Gastrocnemius medialis (tissue), 4 donors: Measurements from ENCODE around the gene FAM3A. TPM values are rescaled to one million over a fixed set of nuclear protein-coding genes. Genes with fewer than 3 reads are reported as not detected.

Experiments used
- ATAC-seq, 2 donors: fragments of 150-250 bp; one replicate each; pipeline ENCODE4 v1.9.1; 2016
- DNase-seq, 2 donors: peaks; one replicate each; pipeline ENCODE4 v3.0.0-alpha.2; 2019
- H3K27ac ChIP-seq, 4 donors: fragments of 200-600 bp; sonication (generic); 1 replicate in 1 of 4; 2 replicates in 3 of 4; pipeline ENCODE4 v1.5.1; 2016 to 2018; ENCODE audit warnings: mild to moderate bottlenecking in 2 of 4, moderate library complexity in 1 of 4
- H3K27me3 ChIP-seq, 3 donors: fragments of 200-600 bp; sonication (generic) in 2 of 3; 1 replicate in 1 of 3; 2 replicates in 2 of 3; pipeline versions ENCODE4 v1.5.1 to v1.6.0; 2016 to 2019; ENCODE audit warnings: mild to moderate bottlenecking in 1 of 3, moderate library complexity in 1 of 3
- H3K36me3 ChIP-seq, 2 donors: fragments of 200-600 bp; sonication (generic) in 1 of 2; one replicate each; pipeline ENCODE4 v1.5.1; 2017 to 2018
- H3K4me1 ChIP-seq, 2 donors: fragments of 200-600 bp; sonication (generic) in 1 of 2; one replicate each; pipeline ENCODE4 v1.5.1; 2016 to 2017; ENCODE audit warnings: mild to moderate bottlenecking in 2 of 2
- H3K4me3 ChIP-seq, 4 donors: fragments of 200-600 bp; sonication (generic) in 3 of 4; 1 replicate in 1 of 4; 2 replicates in 3 of 4; pipeline ENCODE4 v1.5.1; 2016 to 2019; ENCODE audit warnings: mild to moderate bottlenecking in 2 of 4
- H3K9me3 ChIP-seq, 3 donors: fragments of 200-600 bp; sonication (generic) in 2 of 3; 1 replicate in 1 of 3; 2 replicates in 2 of 3; pipeline ENCODE4 v1.5.1; 2016 to 2019
- POLR2A ChIP-seq, 2 donors: fragments of 450-650 bp; IDR thresholded peaks; one replicate each; pipeline ENCODE4 v1.6.1; 2017; ENCODE audit warnings: antibody characterized with exemption in 2 of 2, mild to moderate bottlenecking in 2 of 2, moderate library complexity in 2 of 2
- in situ Hi-C, 4 donors: fragments of 200-750 bp; cut with MboI; loops; one replicate each; pipeline versions ENCODE4 v1.15.0 to v1.8.0; 2017; ENCODE audit warnings: low sequenced_read_pairs in 4 of 4
- intact Hi-C: fragments of 100-400 bp; cut with DNase I; formaldehyde crosslinking; loops from one replicate; pipeline ENCODE4 v1.15.1; 2023; ENCODE audit warnings: low total_unique reads
- total RNA-seq, 4 donors: library from RNA; depleted of rRNA; stranded (reverse); fragments of >200 nt; gene quantifications; one replicate each; pipeline versions ENCODE4 v1.1.0 to v1.2.3, GENCODE V29; 2016
- TF ChIP-seq, protein P1 (sequence below), 5 experiments: fragments of 450-650 bp in 3 of 5; fragments of 200-600 bp in 2 of 5; sonication (generic) in 2 of 5; IDR thresholded peaks in 4 of 5; conservative IDR thresholded peaks in 1 of 5; 1 replicate in 4 of 5; 2 replicates in 1 of 5; pipeline ENCODE4 v1.5.1; 2016 to 2019; ENCODE audit warnings: antibody characterized with exemption in 5 of 5, mild to moderate bottlenecking in 3 of 5, moderate library complexity in 3 of 5

FAM3A gene
- total RNA-seq, 4 donors from 2014 or later, result 28.3 to 44.5 (median 37.8) TPM

DNA sequence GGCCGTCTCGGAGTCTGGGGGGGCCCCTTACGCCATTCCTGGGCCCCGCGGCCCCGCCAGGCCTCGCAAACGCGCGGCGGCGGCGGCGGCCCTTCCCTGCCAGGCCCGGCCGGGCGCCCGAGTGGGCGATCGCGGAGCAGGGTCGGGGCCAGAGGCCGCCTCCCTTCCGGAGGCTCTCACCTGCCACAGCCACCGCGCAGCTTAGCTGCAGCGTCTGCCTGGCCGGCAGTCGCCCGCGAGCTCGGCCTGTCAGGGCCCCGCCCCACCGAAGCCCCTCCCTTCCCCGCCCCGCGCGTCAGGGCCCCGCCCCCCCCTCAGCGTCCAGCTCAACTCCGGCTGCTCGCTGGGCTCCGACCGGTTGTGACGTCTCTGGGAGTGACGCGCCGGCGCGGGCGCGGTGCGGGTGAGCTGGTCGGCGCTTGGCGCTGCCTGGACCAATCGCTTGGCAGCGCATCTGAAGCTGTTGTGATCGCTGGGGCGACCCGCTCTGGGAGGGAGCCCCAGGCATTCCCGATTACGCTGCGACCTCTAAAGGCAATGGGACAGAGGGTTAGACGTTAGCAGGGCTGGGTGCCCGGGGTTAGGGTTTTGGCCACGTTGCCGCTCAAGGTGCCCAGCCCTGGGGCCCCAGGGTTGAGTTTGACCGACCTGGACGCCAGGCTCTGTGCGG lies 25.5 kb downstream of the FAM3A start, which contains the start of gene SLC10A3:
TSS of gene SLC10A3 (minus strand) at position 216 of the 670 bp plus-strand sequence. CDS start 1,689 bp downstream, outside the sequence.
- no peaks in the 10 kb centered on the region for H3K9me3 ChIP-seq
- DNase-seq (peak; percentile 84 to 91), ATAC-seq (peak; percentile 79)
- H3K4me1 ChIP-seq, result peaks cover 2 to 13% of the 10 kb centered on the region in 2 donors
- H3K27ac ChIP-seq, result peak within 1 kb of the TSS; percentile 89 to 95 (median 92)
- H3K36me3 ChIP-seq, result no peaks in the 10 kb centered on the region
- TF ChIP-seq, protein P1, sequence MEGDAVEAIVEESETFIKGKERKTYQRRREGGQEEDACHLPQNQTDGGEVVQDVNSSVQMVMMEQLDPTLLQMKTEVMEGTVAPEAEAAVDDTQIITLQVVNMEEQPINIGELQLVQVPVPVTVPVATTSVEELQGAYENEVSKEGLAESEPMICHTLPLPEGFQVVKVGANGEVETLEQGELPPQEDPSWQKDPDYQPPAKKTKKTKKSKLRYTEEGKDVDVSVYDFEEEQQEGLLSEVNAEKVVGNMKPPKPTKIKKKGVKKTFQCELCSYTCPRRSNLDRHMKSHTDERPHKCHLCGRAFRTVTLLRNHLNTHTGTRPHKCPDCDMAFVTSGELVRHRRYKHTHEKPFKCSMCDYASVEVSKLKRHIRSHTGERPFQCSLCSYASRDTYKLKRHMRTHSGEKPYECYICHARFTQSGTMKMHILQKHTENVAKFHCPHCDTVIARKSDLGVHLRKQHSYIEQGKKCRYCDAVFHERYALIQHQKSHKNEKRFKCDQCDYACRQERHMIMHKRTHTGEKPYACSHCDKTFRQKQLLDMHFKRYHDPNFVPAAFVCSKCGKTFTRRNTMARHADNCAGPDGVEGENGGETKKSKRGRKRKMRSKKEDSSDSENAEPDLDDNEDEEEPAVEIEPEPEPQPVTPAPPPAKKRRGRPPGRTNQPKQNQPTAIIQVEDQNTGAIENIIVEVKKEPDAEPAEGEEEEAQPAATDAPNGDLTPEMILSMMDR (IDR thresholded peaks at IDR 0.05 in 4 of 5, conservative IDR thresholded peaks at IDR 0.05 in 1 of 5), result no peak
- peak; percentile 93 for TF ChIP-seq POLR2A (IDR thresholded peaks at IDR 0.05)
- intact Hi-C loops, result loop anchor here (1.0 to 5.0 kb wide), 3 partner anchors 26 to 54 kb away; partner anchors contain the start of genes FAM3A and GDI1
- H3K4me3 ChIP-seq, result peak within 1 kb of the TSS; percentile 60 to 80 (median 67)
- in situ Hi-C loops, result no loop called here
- no peaks in the 10 kb centered on the region for H3K27me3 ChIP-seq

DNA sequence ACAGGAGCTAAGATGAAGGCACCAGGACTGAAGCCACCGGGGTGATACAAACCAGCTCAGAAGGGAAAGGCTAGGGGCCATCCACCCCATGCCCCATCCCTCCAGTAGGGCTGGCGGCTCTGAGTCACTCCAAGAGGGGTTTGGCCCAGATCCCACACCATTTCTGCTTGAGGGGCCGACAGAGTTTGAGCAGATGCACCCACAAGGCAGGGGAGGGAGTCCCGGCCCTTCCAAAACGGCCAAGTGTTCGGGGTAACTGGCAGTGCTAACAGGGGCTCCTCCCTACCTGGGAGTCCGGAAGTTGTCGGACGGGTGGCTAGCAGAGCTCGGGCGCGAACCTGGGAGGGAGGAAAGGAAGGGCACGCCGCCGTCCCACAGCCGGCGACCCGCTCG lies 26.0 kb downstream of the FAM3A start:
- DNase-seq (peak in 1 of 2 donors; percentile 18), ATAC-seq (peak; percentile 9 to 31)
- H3K9me3 ChIP-seq, result no peaks in the 10 kb centered on the region
- intact Hi-C loops (loop anchor here (1.0 to 5.0 kb wide), 3 partner anchors 26 to 53 kb away; partner anchors contain the start of genes FAM3A and GDI1), in situ Hi-C loops (no loop called here)
- H3K27ac ChIP-seq, result peak overlapping the region; percentile 89 to 95 (median 92)
- H3K27me3 ChIP-seq, result no peaks in the 10 kb centered on the region
- H3K4me3 ChIP-seq, result peak overlapping the region; percentile 60 to 70 (median 67)
- H3K4me1 ChIP-seq, result peaks cover 7 to 19% of the 10 kb centered on the region in 2 donors
- no peak for TF ChIP-seq POLR2A (IDR thresholded peaks at IDR 0.05)
- TF ChIP-seq, protein P1 (IDR thresholded peaks at IDR 0.05 in 4 of 5, conservative IDR thresholded peaks at IDR 0.05 in 1 of 5), result no peak
- H3K36me3 ChIP-seq, result no peaks in the 10 kb centered on the region

DNA sequence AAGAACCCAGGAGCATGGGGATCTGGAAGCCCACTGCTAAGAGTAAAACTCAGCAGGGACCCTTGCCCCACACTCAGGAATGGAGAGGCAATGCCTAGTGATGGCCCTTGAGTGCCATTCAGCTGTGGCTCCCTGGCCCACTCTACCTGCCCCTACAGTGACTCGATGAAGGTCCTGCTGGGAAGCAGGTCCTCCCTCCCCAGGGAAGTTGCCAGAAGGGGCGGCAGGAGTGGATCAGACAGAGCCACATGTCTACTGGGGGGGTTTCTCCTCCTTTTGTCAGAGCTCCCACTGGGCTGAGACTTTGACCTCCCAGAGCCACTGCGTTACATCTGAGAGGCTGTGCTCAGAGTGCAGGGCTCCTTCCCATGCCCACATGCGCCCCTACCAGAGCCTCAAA lies 26.9 kb downstream of the FAM3A start:
- ATAC-seq, result no peak
- peak overlapping the region in 2 of 4 donors; percentile 60 to 69 for H3K4me3 ChIP-seq
- no peaks in the 10 kb centered on the region for H3K36me3 ChIP-seq
- peak overlapping the region in 3 of 4 donors; percentile 89 to 95 (median 91) for H3K27ac ChIP-seq
- intact Hi-C loops (loop anchor here (5.0 kb wide), 2 partner anchors 77 to 92 kb away; partner anchors contain the start of genes RPL10 and TAFAZZIN), in situ Hi-C loops (no loop called here)
- H3K9me3 ChIP-seq, result no peaks in the 10 kb centered on the region
- H3K27me3 ChIP-seq, result no peaks in the 10 kb centered on the region
- no peak for DNase-seq
- H3K4me1 ChIP-seq, result peaks cover 13 to 27% of the 10 kb centered on the region in 2 donors
- TF ChIP-seq, protein P1 (IDR thresholded peaks at IDR 0.05 in 4 of 5, conservative IDR thresholded peaks at IDR 0.05 in 1 of 5), result no peak
- TF ChIP-seq POLR2A (IDR thresholded peaks at IDR 0.05), result no peak

DNA sequence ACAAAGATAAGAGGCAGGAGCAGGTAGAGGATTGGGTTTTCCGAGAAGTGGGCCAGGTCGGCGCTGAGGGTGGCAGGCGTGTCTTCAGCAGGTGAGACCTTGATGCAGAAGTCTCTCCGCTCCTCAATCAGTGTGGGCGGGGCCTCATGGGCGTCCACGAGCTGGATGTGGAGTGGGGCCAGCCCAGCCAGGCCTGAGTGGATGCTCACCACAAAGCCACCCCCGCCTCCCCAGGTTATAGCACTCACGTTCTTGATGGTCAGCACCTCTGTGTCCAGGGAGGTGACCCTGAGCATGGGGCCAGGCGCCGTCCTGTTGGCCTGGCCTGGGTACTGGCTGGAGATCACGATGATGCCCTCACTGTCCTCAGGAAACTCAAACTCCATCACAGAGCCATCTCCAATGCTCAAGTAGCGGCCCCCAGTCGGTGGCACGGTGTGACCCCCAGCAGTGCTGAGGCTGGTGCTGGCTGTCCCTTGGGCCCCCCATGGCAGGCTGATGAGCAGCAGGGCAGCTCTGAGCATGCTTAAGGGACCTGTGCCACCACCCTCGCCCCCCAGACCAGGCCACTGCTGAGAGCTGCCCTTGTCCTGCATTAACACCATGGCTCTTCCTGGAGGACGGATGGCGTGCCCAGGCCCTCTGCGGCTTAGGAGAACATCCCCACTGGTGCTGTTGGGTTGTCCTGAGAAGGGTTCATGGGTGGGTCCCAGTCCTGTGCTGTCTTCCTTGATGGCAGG lies 27.5 kb downstream of the FAM3A start:
- H3K27ac ChIP-seq, result peak overlapping the region in 1 of 4 donors; percentile 89
- in situ Hi-C loops, result no loop called here
- H3K4me3 ChIP-seq, result no peak overlapping the region
- TF ChIP-seq, protein P1 (IDR thresholded peaks at IDR 0.05 in 4 of 5, conservative IDR thresholded peaks at IDR 0.05 in 1 of 5), result no peak
- TF ChIP-seq POLR2A (IDR thresholded peaks at IDR 0.05), result no peak
- DNase-seq (no peak), ATAC-seq (no peak)
- peaks cover 17 to 32% of the 10 kb centered on the region in 2 donors for H3K4me1 ChIP-seq
- intact Hi-C loops, result loop anchor here (5.0 kb wide), 2 partner anchors 76 to 91 kb away; partner anchors contain the start of genes RPL10 and TAFAZZIN
- no peaks in the 10 kb centered on the region for H3K27me3 ChIP-seq
- H3K9me3 ChIP-seq, result no peaks in the 10 kb centered on the region
- no peaks in the 10 kb centered on the region for H3K36me3 ChIP-seq
